NCI-H146 treated with DMSO at 0.1 percent for 48 hours (cell line): Measurements from ENCODE around the gene GSTP1.
A peak's percentile ranks its signal among the peaks of the same experiment; 100 is the strongest.
"Not testable (repeated sequence)": the region's sequence is repeated elsewhere in the genome, so short reads cannot be mapped to it uniquely, and the experiment has no call there.

ENCODE experiments used
- DNase-seq: peaks from one replicate; lab custom pipeline; 2025; ENCODE audit not compliant: unreplicated experiment; lab: John Stamatoyannopoulos, UW

The GSTP1 gene

GRCh38 chr11:67562963-67563704 lies 20.5 kb upstream of the GSTP1 start:
- no peak for DNase-seq

GRCh38 chr11:67563705-67564114 lies 19.9 kb upstream of the GSTP1 start:
- not testable (repeated sequence) for DNase-seq

- DNase-seq, result no peak
Measured at GRCh38 chr11:67564230-67564629, 19.4 kb upstream of the GSTP1 start.

- DNase-seq, result no peak
Measured at GRCh38 chr11:67571443-67571842, 12.2 kb upstream of the GSTP1 start.

- DNase-seq, result no peak
Measured at GRCh38 chr11:67572305-67572704, 11.3 kb upstream of the GSTP1 start.

- DNase-seq, result peak; percentile 61
Measured at GRCh38 chr11:67572747-67573419, 10.7 kb upstream of the GSTP1 start.

- no peak for DNase-seq
Measured at GRCh38 chr11:67574938-67575337, 8.7 kb upstream of the GSTP1 start.

GRCh38 chr11:67576735-67577475 lies 6.7 kb upstream of the GSTP1 start:
- no peak for DNase-seq

GRCh38 chr11:67577951-67578350 lies 5.7 kb upstream of the GSTP1 start:
- DNase-seq, result no peak

- no peak for DNase-seq
Measured at GRCh38 chr11:67581469-67581868, 2.1 kb upstream of the GSTP1 start.

GRCh38 chr11:67582011-67582410 lies 1.6 kb upstream of the GSTP1 start:
- no peak for DNase-seq

GRCh38 chr11:67584205-67584880 lies 731 bp downstream of the GSTP1 start:
- no peak for DNase-seq

- no peak for DNase-seq
Measured at GRCh38 chr11:67584881-67585873, 1.6 kb downstream of the GSTP1 start.

GRCh38 chr11:67585911-67586310 lies 2.3 kb downstream of the GSTP1 start:
- DNase-seq, result no peak

GRCh38 chr11:67586568-67587250 lies 3.1 kb downstream of the GSTP1 start:
- no peak for DNase-seq

- DNase-seq, result no peak
Measured at GRCh38 chr11:67588136-67588503, 4.5 kb downstream of the GSTP1 start.

- DNase-seq, result not testable (repeated sequence)
Measured at GRCh38 chr11:67588899-67589415, 5.3 kb downstream of the GSTP1 start.

- no peak for DNase-seq
Measured at GRCh38 chr11:67592880-67593564, 9.4 kb downstream of the GSTP1 start.

GRCh38 chr11:67593565-67593905 lies 9.9 kb downstream of the GSTP1 start:
- no peak for DNase-seq
